Activated T-helper 1 cell treated with anti-CD3 and anti-CD28 coated beads, Interleukin-12 subunit alpha, Interleukin-12 subunit beta, Interleukin-2, Interleukin-4 antibody, amounts not matched to agents 30 ng/mL and 10 ng/mL and 1 ng/mL, durations not matched to agents 14 hours and 24 hours and 36 hours (primary cell): ENCODE results near the gene EIF4EBP2. TPM values are rescaled to one million over a fixed set of nuclear protein-coding genes. Genes with fewer than 3 reads are reported as not detected.

Experiments used
- DNase-seq: peaks from one replicate; pipeline ENCODE4 v3.0.0; 2021; ENCODE audit warnings: low spot score
- H3K27ac Mint-ChIP-seq: one replicate; pipeline ENCODE4 v1.8.0; 2021; ENCODE audit warnings: mild to moderate bottlenecking, mixed read lengths
- H3K27me3 Mint-ChIP-seq: one replicate; pipeline ENCODE4 v1.8.0; 2022; ENCODE audit warnings: mild to moderate bottlenecking, moderate library complexity, mixed read lengths; ENCODE audit not compliant: insufficient read depth
- H3K36me3 Mint-ChIP-seq: one replicate; pipeline ENCODE4 v1.8.0; 2021; ENCODE audit warnings: low read depth, mixed read lengths
- H3K4me1 Mint-ChIP-seq: one replicate; pipeline ENCODE4 v1.8.0; 2021; ENCODE audit warnings: low read depth, mixed read lengths
- H3K4me3 Mint-ChIP-seq: one replicate; pipeline ENCODE4 v1.8.0; 2021; ENCODE audit warnings: mild to moderate bottlenecking, moderate library complexity, mixed read lengths
- H3K9me3 Mint-ChIP-seq: one replicate; pipeline ENCODE4 v1.8.0; 2021; ENCODE audit warnings: mixed read lengths
- intact Hi-C: fragments of 100-400 bp; cut with micrococcal nuclease; formaldehyde crosslinking; loops from one replicate; pipeline ENCODE4 v1.15.1; 2024
- total RNA-seq: library from RNA; stranded (reverse); gene quantifications from 2 replicates; pipeline ENCODE4 v1.2.3, GENCODE V29; 2022

Gene EIF4EBP2
- total RNA-seq, 1 donor from 2014 or later: 36.6 TPM

DNA sequence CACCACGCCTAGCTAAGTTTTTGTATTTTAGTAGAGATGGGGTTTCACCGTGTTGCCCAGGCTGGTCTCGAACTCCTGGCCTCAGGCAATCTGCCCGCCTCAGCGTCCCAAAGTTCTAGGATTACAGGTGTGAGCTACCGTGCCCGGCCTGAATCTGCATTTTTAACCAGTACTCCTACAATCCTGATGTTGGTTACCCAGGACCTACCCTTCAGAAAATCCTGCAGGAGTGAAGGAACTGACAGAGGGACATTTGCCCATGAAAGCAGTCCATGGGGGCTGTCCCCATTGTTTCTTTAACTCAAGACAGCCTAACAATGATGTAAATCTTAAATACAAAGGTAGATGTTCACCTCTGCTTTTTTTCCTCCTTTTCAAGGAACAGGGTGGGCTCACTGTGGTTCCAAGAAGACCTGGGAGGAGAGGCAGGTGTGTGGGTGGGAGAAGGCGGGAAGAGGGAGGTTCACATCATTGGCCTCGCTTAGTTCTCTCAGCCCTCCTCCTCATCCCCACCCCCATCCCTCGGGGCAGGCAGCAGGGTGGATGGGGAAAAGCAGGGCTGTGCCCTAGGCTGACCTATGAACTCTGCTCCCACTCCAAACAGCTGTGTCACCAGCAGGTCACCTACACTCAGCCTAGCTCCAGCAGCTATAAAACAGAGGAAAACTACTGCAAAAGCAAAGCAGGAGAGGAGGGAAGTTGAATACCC is 35.0 kb upstream of the EIF4EBP2 start:
- Mint-ChIP-seq H3K9me3 (no peaks in the 10 kb centered on the region), H3K27me3 (no peaks in the 10 kb centered on the region), H3K4me1 (peaks cover 8% of the 10 kb centered on the region), H3K27ac (no peak overlapping the region), H3K36me3 (no peaks in the 10 kb centered on the region), H3K4me3 (no peak overlapping the region)
- DNase-seq: no peak
- intact Hi-C loops: no loop called here

DNA sequence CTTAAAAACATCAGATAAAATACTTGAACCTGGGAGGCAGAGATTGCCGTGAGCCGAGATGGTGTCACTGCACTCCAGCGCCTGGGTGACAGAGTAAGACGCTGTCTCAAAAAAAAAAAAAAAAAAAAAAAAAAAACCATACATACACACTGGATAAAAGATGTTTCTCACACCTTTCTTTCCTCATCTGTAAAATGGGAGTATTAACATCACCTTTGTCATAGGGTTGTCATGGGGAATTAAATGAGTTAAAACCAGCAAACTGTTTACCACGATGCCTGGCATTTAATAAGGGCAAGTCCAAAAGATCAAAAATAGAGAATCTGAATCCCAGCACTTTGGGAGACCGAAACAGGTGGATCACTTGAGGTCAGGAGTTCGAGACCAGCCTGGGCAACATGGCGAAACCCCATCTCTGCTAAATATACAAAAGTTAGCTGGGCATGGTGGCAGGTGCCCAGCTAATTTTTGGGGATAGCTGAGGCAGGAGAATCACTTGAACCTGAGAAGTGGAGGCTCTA is 34.4 kb upstream of the EIF4EBP2 start:
- intact Hi-C loops: no loop called here
- Mint-ChIP-seq H3K4me3 (no peak overlapping the region), H3K27ac (no peak overlapping the region), H3K4me1 (peaks cover 3% of the 10 kb centered on the region), H3K9me3 (no peaks in the 10 kb centered on the region), H3K36me3 (no peaks in the 10 kb centered on the region), H3K27me3 (no peaks in the 10 kb centered on the region)
- no peak for DNase-seq

- Mint-ChIP-seq H3K9me3 (no peaks in the 10 kb centered on the region), H3K27me3 (no peaks in the 10 kb centered on the region), H3K4me3 (no peak overlapping the region), H3K36me3 (no peaks in the 10 kb centered on the region), H3K27ac (no peak overlapping the region), H3K4me1 (no peaks in the 10 kb centered on the region)
- DNase-seq: no peak
- intact Hi-C loops: no loop called here
Measured at GRCh38 chr10:70370766-70371165, 33.2 kb upstream of the EIF4EBP2 start.

DNA sequence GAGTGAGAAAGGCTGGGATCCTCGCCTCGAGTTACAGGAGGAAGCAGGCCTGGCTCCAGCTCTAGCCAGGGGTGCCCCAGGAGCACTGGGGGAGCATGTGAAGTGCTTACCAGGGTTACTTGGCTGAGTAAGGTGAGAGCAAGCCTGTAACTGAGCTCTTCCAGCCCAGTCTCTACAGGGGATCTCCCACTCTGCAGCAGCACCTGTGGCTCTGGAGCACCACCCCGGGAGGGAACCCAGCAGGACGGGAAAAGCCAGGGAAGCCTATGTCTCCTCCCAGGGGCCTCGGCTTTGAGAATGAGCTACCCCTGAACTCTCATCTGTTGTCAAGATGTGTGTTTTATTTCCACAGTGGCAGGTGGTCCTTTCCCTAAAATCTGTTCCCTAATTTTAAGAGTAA is 32.1 kb upstream of the EIF4EBP2 start:
- H3K27me3 Mint-ChIP-seq: no peaks in the 10 kb centered on the region

GRCh38 chr10:70374775-70375614 is 28.9 kb upstream of the EIF4EBP2 start:
- H3K27ac Mint-ChIP-seq: no peak overlapping the region
- no peaks in the 10 kb centered on the region for H3K4me1 Mint-ChIP-seq
- H3K27me3 Mint-ChIP-seq: no peaks in the 10 kb centered on the region
- intact Hi-C loops: loop anchor here (5.0 kb wide), 1 partner anchor 167 kb away; no protein-coding TSS in a partner anchor
- peaks cover 9% of the 10 kb centered on the region for H3K9me3 Mint-ChIP-seq
- no peak overlapping the region for H3K4me3 Mint-ChIP-seq
- no peaks in the 10 kb centered on the region for H3K36me3 Mint-ChIP-seq
- no peak for DNase-seq

More for the DNA sequence above, 32.1 kb upstream of the EIF4EBP2 start:
- H3K36me3 Mint-ChIP-seq: no peaks in the 10 kb centered on the region
- H3K27ac Mint-ChIP-seq: no peak overlapping the region
- intact Hi-C loops: no loop called here
- H3K9me3 Mint-ChIP-seq: no peaks in the 10 kb centered on the region
- H3K4me1 Mint-ChIP-seq: no peaks in the 10 kb centered on the region
- no peak overlapping the region for H3K4me3 Mint-ChIP-seq
- DNase-seq: no peak

DNA sequence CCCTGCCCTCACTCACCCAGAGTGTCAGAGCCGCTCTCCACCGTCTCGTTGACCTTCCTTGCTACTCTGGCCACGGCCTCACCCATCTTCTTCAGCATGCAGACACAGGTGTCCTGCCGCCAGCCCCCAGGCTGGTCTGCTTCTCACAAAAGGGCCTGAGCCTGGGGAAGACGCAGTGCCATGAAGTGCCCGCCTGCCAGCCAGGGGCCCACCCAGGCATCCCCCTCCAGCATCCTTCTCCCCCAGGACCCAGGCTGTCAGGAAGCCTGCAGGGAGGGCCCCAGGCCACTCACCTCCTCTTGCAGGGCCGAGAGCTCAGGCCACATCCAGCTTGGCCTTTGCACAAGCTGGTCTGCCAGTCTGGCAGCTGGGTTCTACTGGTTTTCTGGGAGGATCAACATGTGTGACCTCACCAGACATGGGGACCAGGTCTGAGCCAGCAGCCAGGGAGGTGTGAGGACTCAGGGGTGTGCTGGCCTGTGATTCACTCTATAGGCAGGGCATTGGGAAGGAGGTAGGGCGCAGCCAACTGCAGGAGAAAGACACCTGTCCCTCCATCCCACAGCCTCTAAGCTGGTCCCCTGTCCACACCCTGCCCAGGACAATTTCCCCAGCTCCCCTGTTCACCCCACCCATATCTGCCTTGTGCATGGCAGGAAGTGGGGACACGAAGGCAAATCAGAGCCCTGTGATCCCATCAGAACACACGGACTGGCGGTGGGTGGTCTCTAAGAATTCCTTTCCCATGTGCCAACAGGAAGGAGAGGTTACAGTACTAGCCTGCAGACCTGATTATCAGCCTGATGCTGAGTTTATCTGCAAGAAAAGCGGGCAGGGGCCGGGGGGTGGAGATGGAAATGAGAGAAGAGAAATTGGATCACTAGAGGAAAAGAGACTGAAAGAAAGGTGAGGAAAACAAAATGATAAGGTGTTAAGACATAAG is 27.2 kb upstream of the EIF4EBP2 start:
- Mint-ChIP-seq H3K9me3 (peaks cover 9% of the 10 kb centered on the region), H3K4me3 (no peak overlapping the region), H3K27ac (no peak overlapping the region), H3K4me1 (peaks cover 12% of the 10 kb centered on the region), H3K27me3 (peaks cover 6% of the 10 kb centered on the region), H3K36me3 (no peaks in the 10 kb centered on the region)
- intact Hi-C loops: loop anchor here (5.0 kb wide), 1 partner anchor 166 kb away; no protein-coding TSS in a partner anchor
- no peak for DNase-seq

DNA sequence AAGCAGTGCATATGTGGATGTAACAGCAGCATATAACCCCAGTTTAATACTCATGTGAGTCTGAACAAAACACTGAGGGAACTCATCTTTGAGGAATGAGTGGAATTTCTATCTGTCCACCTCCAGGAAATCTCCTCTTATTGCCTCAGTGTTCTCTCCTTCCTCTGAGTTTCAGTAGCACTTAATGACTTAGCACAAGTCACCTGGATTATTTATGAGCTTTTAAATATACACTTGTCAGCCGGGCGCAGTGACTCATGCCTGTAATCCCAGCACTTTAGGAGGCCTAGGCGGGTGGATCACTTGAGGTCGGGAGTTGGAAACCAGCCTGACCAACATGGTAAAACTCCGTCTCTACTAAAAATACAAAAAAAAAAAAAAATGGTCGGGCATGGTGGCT is 25.8 kb upstream of the EIF4EBP2 start:
- H3K27me3 Mint-ChIP-seq: peaks cover 6% of the 10 kb centered on the region
- H3K36me3 Mint-ChIP-seq: no peaks in the 10 kb centered on the region
- H3K27ac Mint-ChIP-seq: no peak overlapping the region
- H3K9me3 Mint-ChIP-seq: peaks cover 9% of the 10 kb centered on the region
- peaks cover 14% of the 10 kb centered on the region for H3K4me1 Mint-ChIP-seq
- no peak overlapping the region for H3K4me3 Mint-ChIP-seq
- DNase-seq: no peak
- intact Hi-C loops: loop anchor here (5.0 kb wide), 1 partner anchor 164 kb away; no protein-coding TSS in a partner anchor

- peaks cover 9% of the 10 kb centered on the region for H3K27me3 Mint-ChIP-seq
- no peaks in the 10 kb centered on the region for H3K36me3 Mint-ChIP-seq
- H3K4me1 Mint-ChIP-seq: peaks cover 14% of the 10 kb centered on the region
- intact Hi-C loops: loop anchor here (5.0 kb wide), 2 partner anchors 163 to 212 kb away; no protein-coding TSS in a partner anchor
- H3K9me3 Mint-ChIP-seq: peaks cover 9% of the 10 kb centered on the region
- H3K27ac Mint-ChIP-seq: no peak overlapping the region
- peak overlapping the region; percentile 5 for H3K4me3 Mint-ChIP-seq
- no peak for DNase-seq
Measured at GRCh38 chr10:70379581-70380176, 24.3 kb upstream of the EIF4EBP2 start.

DNA sequence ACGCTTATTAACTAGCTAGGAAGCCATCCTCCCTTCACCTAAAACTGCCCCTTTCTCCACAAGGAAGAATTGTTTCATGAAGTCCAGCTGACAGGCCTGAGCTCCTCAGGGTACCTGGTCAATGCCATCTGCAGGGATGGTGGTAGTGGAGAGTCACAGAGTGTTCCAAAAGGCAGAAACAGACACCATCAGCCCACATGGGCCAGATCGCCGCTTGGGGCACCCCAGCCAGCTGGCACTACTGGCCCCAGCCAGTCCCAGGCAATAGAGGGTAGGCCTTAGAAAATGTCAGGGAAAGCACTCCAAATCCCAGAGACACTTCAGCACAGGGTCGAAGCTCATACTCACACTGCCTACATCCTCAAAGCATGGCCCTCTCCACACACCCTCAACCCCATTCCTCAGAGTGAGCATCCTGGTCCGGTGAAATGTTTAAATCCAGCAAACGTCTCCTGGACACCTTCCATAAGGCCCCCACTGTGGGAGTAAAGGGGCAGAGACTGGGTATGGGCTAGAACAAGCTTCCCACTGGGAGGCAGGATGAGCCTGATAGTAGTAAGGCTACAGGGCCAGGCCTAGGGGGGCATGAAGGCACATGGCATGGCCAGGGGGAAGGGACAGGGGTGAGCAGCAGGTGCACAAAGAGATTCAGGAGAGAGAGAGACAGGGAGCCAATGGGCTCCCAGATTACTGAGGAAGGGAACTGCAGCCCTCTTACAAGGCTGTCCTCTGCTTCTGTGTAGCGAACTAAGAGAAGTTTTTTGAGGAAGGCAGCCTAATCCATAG is 23.4 kb upstream of the EIF4EBP2 start:
- H3K36me3 Mint-ChIP-seq: no peaks in the 10 kb centered on the region
- peaks cover 12% of the 10 kb centered on the region for H3K27me3 Mint-ChIP-seq
- peak overlapping the region; percentile 86 for H3K4me3 Mint-ChIP-seq
- H3K4me1 Mint-ChIP-seq: peaks cover 14% of the 10 kb centered on the region
- intact Hi-C loops: loop anchor here (5.0 kb wide), 1 partner anchor 213 kb away; no protein-coding TSS in a partner anchor
- no peak overlapping the region for H3K27ac Mint-ChIP-seq
- peaks cover 9% of the 10 kb centered on the region for H3K9me3 Mint-ChIP-seq
- no peak for DNase-seq

GRCh38 chr10:70381471-70382421 is 22.2 kb upstream of the EIF4EBP2 start:
- Mint-ChIP-seq H3K4me1 (peaks cover 14% of the 10 kb centered on the region), H3K4me3 (peak overlapping the region; percentile 86), H3K36me3 (no peaks in the 10 kb centered on the region), H3K9me3 (peaks cover 9% of the 10 kb centered on the region), H3K27me3 (peaks cover 14% of the 10 kb centered on the region), H3K27ac (no peak overlapping the region)
- intact Hi-C loops: loop anchor here (1.0 to 5.0 kb wide), 6 partner anchors 23 to 235 kb away; partner anchors contain the start of genes EIF4EBP2, PPA1 and TYSND1
- peak; percentile 31 for DNase-seq
